ENCODE measurements around the gene PTPRR.

DNA sequence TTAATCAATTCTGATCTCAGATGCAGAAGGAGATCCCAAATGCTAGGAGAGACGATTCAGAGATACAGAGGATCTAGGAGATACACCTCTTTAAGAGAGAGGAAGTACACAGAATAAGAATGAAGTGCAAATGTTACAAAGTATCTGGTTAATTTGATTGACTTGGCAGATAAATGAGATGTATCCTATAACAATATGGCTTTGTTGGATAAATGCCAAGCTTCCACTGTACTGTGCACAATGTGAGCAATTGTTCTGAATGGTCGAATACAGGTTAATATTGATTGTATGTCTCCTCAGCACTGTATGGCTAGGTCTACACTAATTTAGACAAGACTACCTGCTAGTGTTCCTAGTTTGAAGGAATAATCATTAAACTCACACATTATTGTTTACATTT, 163.7 kb downstream of the PTPRR start:
- TF ChIP-seq POLR2A (IDR thresholded peaks at IDR 0.05) (no peak), CTCF (IDR thresholded peaks at IDR 0.05) (no peak)

Data from heart left ventricle (tissue), 13 donors.